IPS-18c (cell line): ENCODE results near the gene DOK6.

Experiments
- H3K4me3 ChIP-seq: 2 replicates; pipeline ENCODE4 v1.7.0; 2013; ENCODE audit warnings: low read depth, mild to moderate bottlenecking, low read length, moderate library complexity; ENCODE audit not compliant: insufficient read depth
- H3K9me3 ChIP-seq: one replicate; pipeline ENCODE4 v1.6.1; 2013; ENCODE audit warnings: mild to moderate bottlenecking, low read length, moderate library complexity; ENCODE audit not compliant: control insufficient read depth, insufficient read depth

Gene DOK6

DNA sequence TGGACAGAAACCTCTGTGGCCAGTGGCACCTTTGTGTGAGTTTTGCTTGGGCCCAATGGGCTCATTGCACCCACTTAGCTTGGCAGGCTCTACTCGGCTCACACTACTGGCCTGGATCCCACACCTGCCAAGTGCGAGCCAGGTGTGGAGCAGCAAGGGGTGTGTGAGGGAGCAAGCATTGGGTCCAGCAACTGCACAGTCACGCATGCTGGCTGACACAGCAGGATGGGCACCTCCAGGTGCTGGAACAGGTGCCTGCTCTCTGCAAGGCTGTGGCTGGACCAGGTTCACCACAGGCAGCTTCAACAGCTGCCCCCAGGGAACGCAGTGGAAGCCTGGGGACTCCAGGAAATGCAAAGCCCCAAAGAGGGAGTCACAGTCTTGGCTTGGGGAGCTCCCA is 94.2 kb downstream of the DOK6 start:
- Histone ChIP-seq H3K9me3 (peaks cover 3% of the 10 kb centered on the region), H3K4me3 (no peak overlapping the region)

DNA sequence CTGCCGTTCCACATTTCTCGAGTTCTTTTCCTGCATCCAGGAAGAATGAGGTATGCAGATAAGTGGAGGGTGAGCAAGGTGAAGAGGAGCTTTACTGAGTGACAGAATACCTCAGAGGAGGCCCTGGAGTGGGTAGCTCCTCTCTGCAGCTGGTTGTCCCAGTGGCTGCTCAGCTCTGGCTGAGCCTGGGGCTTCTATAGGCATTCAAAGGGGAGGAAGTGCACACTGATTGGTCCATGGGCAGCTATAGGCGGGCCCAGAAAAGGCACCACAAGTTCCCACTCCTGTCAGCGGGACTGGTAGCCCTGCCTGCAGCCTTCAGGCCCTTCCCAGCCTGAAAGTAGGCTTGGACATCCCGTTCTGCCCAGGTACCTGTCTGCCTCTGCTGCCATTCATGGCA is 94.7 kb downstream of the DOK6 start:
- no peak overlapping the region for H3K4me3 ChIP-seq

DNA sequence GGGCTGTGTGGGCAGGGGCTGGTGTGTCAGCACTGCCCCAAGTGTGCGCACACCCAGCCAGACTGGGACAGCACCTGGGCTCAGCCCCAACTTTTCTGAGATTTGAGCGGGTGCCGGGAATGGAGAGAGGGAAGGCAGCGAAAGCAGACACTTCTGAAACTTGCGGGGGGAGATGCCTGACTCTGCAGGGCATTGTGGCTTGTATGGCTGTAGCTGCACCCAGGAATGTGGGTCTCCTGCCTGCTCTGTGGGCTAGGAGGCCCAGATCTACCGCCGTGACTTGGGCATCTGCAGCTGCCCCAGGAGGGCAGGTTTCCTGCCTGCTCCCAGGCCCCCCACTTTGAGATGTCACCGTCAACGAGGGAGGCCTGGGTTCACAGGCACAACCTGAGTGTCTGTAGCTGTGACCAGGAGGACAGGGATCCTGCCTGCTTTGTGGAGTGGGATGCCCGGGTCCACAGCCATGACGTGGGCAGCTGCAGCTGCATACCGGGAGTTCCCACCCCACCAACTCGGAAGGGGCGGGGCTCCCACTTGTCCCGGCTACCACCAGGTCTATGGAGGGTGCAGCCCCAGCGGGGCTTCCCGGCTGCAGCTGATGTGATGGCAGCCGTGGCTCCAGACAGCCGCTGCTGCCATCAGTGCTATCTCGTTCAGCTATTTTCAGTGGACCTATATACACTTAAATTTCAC is 95.3 kb downstream of the DOK6 start:
- no peak overlapping the region for H3K4me3 ChIP-seq
- peaks cover 3% of the 10 kb centered on the region for H3K9me3 ChIP-seq

More for the DNA sequence above, 94.7 kb downstream of the DOK6 start:
- peaks cover 3% of the 10 kb centered on the region for H3K9me3 ChIP-seq

DNA sequence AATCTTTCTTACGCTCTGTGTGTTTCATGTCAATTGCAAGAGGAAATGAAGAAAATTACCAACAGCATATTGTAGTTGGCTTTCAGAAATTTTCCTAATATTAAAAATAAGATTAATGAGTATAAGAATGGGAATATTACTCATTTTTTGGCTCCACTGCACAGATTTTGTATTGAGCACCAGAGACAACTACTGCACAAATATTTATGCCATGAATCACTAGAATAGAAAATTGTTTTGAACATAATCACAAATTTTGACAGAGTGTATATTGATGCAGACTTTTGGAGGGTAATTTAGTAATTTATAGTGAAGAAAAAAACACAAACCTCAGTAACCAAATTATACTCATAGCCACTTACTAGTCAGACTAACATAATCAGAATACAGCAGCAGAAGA is 118.3 kb downstream of the DOK6 start:
- no peaks in the 10 kb centered on the region for H3K9me3 ChIP-seq
- H3K4me3 ChIP-seq: no peak overlapping the region

DNA sequence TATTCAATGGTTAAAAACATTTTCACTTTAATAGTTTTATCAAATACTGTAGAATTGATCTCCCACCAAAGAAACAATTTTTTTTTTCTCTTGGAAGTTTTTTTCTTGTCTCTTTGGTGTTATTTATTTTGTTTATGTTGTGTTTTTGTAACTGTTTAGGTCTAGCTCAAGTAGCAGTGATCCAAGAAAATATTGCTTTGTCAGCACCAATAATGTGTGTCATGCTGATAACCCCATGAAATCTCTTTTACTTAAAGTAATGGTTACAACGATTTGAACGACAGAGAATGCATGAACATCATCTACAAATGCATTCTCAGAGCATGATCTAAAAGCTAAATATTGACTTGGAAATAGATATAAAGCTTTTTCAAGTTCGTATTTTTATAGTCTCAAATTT is 122.9 kb downstream of the DOK6 start:
- H3K9me3 ChIP-seq: no peaks in the 10 kb centered on the region
- H3K4me3 ChIP-seq: no peak overlapping the region

DNA sequence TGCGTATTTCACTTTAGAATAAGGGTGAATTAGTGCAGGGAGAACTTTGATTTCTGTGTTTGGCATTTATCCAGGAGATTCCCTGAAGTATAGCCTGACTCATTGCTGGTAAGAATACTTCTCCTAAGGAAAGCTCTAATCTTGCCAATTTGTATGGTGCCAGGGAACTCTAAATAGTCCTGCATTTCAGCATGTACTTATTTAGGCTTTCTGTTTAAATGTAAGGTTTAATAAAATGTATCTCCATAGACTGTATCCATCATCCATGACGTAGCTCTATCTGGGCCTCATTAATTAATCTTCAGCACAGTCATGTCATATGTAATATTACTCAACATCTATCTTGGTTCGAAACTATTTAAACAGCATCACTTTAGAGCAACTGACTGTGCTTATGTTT is 127.7 kb downstream of the DOK6 start:
- Histone ChIP-seq H3K4me3 (no peak overlapping the region), H3K9me3 (no peaks in the 10 kb centered on the region)

DNA sequence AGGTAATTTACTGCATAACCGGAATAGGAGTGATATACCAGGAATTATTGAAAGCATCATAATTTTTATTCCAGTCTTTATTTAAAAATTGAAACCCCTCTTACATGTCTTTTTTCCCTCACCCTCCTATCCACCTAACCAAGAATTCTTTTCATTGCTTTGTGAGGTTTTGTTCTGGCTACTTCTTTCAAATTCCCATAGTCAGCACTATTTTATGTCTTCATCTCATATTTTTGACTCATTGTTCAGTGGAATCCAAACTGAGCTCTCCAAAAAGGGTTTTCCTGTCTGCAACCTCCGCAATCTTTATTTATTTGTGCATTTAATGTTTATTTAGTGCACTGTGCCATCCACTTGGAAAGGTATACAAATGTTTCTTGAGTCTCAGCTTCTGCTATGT is 128.5 kb downstream of the DOK6 start:
- Histone ChIP-seq H3K9me3 (no peaks in the 10 kb centered on the region), H3K4me3 (no peak overlapping the region)

DNA sequence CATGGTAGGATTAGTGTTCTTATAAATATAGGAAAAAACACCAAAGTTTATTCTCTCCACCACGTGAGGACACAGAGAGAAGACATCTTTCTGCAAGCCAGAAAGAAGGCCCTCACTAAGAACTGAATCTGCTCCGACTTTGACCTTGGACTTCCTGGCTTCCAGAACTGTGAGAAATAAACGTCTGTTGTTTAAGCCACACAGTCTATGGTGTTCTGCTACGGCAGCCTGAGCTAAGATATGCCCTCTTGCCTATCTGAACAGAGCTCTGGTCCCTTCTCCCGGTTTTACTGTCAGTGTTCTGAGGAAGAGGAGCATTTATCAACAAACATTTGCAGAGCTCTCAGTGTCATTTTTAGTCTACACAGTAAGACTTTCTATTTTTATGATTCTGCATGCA is 131.3 kb downstream of the DOK6 start:
- Histone ChIP-seq H3K9me3 (no peaks in the 10 kb centered on the region), H3K4me3 (no peak overlapping the region)

DNA sequence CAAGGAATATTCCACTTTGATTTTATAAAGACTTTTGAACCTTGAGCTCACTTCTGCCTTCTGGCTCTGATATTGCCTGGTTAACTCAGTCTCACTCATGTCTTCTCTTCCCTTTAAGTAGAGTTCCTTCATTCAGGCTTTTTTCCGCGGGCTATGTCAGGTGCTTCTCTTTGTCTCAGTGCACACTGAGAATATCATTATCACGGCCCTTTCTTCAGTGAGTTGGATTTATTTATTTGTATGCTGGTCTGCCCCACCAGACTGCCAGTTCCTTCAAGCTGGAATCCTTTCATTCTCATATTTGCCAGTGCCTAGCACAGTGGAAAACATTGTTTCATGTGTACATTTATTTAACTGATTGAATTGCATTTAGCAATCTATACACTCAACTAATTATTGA is 136.5 kb downstream of the DOK6 start:
- Histone ChIP-seq H3K4me3 (no peak overlapping the region), H3K9me3 (no peaks in the 10 kb centered on the region)

DNA sequence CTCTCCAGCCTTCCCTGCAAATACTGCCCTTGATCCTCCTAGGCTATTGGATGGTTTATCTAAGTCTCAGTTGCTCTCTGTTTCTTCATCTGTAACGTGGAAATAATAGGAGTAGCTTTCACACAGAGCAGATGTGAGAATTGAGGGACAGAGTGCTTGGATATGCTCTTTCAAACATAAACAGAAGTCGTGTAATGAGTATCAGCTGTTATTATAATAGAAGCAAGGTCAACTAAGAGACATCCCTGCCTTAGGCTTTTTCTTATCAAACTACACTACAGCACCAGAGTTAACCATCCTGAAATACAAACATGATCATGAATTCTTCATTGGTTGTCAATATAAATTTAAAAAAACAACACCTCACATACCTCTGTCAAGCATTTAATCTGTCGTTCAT is 138.2 kb downstream of the DOK6 start:
- no peaks in the 10 kb centered on the region for H3K9me3 ChIP-seq
- H3K4me3 ChIP-seq: no peak overlapping the region

DNA sequence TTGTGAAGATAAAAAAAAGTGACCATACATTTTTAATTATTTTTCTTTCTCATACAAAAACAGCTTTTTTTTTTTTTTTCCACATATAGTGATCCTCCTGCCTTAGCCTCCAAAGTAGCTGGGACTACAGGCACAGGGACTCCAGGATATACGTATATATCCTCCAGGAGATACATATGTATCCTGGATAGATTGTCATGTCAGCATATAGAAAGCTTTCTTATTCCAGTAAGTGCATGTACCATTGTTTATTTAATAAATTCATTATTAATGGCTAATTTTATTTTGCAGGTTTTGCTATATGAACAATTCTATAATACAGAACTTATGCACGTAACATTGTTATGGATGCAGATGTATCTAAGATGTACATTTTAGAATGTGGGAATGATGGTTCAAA is 138.7 kb downstream of the DOK6 start:
- Histone ChIP-seq H3K9me3 (no peaks in the 10 kb centered on the region), H3K4me3 (no peak overlapping the region)

DNA sequence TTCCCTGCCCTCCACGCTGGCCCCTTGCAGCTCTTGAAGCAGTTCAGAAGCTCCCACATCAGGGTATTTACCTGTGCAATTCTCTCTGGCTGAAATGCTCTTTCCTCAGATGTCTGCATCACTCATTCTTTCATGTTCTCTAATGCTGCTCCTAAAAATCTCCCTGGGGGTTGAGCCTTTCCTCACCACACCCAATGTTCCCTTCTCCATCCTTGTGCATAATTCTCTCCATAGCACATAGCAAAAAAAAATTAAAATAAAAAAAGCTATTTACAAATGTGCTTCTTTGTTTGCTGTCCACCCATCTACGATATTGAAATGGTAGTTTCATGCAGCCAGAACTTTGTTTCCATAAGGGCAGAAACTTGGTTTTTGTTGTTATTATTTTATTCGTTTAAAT is 155.5 kb downstream of the DOK6 start:
- Histone ChIP-seq H3K9me3 (no peaks in the 10 kb centered on the region), H3K4me3 (no peak overlapping the region)

DNA sequence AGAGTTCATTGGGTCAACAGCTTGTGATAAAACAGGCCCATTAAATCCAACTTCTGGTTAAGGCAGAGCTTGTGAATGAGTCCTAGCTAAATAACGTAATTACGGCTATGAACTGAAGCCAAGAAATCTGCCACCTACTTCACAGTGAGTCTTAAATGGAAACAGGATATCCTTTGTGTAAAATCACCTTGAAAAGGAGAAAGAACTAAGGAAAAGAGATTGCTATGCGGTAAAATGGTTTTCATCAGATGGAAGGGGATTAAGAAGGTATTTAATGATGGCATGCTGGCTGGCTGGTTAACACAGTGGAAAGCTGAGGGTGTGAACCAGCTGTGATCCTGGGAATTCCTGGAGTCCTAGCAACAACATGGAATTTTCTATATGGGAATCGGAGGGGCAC is 156.6 kb downstream of the DOK6 start:
- Histone ChIP-seq H3K4me3 (no peak overlapping the region), H3K9me3 (no peaks in the 10 kb centered on the region)

DNA sequence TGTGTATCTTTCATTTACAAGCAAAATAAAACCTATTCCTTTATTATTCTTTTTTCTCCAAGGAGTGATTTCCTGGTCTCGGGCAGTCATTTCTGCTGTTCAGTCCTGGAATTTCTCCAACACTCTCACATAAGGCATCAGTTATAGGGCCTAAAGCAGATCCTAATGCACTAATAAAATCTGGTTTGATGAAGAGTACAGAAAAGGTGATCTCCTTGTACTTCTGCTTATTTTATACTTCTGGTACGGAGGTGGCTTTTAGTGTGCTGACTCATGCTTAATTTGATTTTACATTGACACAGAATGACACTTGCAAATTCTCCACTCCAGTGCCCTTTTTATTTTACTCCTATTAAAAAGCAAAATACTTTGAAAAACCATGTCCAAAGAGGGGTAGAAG is 157.4 kb downstream of the DOK6 start:
- no peaks in the 10 kb centered on the region for H3K9me3 ChIP-seq
- no peak overlapping the region for H3K4me3 ChIP-seq

DNA sequence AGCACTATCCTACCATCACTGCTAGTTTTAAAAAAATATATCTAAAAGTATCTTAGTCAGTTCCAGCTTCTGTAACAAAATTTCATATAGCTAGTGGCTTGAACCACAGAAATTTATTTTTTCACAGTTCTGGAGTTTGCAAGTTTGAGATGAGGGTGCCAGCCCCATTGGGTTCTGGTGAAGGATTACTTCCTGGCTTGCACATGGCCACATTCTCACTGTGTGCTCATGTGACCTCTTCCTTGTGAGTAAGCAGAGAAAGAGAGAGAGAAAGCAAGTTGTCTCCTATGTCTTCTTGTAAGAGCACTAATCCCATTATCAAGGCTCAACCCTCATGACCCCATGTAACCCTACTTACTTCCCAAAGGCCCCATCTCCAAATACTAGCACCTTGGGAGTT is 158.9 kb downstream of the DOK6 start:
- H3K4me3 ChIP-seq: no peak overlapping the region
- no peaks in the 10 kb centered on the region for H3K9me3 ChIP-seq

DNA sequence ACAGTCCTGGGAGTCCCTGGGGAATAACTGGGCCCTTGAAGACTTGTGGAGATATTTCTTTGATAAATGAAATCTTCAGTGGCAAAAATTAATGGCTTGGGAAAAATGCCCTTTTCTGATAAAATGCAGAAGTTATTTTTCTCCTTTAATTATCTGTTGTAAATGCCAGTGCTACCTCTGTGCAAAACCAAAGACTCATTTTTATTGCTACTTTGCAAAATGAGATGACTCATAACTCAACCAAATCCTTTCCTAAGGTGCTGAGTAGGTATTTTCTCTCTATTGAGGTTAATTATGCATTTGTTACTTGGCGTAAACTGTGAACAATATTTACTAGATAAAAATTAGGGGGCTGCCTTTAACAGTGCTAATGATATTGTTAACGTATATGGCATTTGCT is 163.9 kb downstream of the DOK6 start:
- Histone ChIP-seq H3K9me3 (no peaks in the 10 kb centered on the region), H3K4me3 (no peak overlapping the region)

DNA sequence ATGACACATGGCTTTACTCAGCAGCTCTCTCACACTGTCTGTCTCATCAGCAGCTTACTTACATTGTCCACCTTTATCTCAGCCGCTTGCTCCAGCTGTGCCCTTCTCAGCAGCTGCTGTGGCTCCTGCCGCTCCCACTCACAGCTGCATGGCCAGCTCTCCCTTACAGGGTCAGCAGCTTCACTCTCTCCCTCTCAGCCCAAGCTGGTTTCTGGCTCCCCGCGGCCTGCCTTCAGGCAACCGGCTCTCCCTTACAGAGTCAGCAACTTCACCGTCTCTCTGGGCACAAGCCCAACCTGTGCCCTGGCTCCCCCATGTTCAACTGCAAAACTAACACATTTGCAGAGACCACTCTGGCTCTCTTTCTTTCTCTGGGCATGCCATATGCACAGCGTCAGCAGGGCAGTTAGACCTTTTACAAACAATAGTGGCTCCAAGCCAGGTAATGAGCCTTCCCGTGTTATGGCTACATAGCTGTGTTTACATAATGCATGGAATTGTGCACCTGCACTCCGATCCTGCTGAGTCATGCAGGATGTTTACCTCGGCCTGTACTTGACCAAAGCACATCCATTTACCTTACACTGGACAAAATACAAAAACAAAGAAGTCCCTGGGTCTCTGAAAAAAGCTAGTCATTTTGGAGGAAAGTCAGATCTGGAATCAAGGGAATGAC is 167.3 kb downstream of the DOK6 start:
- Histone ChIP-seq H3K9me3 (no peaks in the 10 kb centered on the region), H3K4me3 (no peak overlapping the region)

DNA sequence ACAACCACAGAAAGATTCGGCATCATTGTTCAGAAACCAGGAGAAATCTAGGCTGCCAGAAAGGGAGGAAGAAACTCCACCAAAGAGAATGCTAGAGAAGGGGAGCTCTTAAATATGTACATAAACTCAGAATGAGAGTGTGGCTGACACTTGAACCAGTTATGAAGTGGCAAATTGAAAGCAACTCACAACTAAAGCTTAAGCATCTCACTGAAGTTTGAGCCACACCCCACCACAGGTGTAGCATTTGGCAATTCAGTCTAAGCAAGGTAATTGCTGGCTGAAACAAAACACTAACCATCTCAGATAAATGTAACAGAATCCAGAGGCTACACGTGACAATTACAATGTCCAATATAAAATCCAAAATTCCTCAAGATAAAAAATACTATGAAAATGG is 168.4 kb downstream of the DOK6 start:
- no peaks in the 10 kb centered on the region for H3K9me3 ChIP-seq
- no peak overlapping the region for H3K4me3 ChIP-seq

DNA sequence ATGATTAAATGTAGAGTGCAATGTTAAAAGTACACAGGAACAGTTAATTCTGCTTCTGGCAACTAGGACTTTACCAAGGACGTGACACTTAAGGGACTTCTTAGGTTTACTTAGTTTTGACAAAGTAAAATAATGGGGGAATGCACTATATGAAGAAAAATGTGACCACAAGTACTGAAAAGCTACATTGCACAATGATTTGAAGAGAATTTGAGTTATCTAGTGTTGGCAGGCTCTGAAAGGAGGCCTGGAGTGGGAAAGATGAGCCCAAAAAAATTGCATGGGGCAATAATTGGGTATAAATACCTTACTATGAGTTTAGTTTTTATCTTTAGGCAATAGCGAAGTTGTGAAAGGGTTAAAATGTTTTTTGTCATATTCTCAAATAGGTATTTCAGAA is 173.7 kb downstream of the DOK6 start:
- no peaks in the 10 kb centered on the region for H3K9me3 ChIP-seq
- no peak overlapping the region for H3K4me3 ChIP-seq
